H1 (cell line): ENCODE results near the gene KLF13. TPM values are rescaled to one million over a fixed set of nuclear protein-coding genes. Genes with fewer than 3 reads are reported as not detected.

Experiments used
- CTCF ChIA-PET: fragments of 300-600 bp; sonication (Branson Sonifier 250); formaldehyde crosslinking; loops from one replicate; lab custom pipeline; 2021; ENCODE audit not compliant: partially characterized antibody; lab: Charles Lee
- POLR2A ChIA-PET: fragments of 300-600 bp; sonication (Branson Sonifier 250); formaldehyde crosslinking; loops from one replicate; lab custom pipeline; 2021; ENCODE audit warnings: inconsistent platforms; ENCODE audit not compliant: partially characterized antibody; lab: Charles Lee
- DNase-seq, 2 experiments: peaks; one replicate each; pipeline versions ENCODE4 v3.0.0 to v3.0.0-alpha.2; 2010 to 2022; ENCODE audit warnings: low spot score in 2 of 2, low read depth in 1 of 2, mixed read lengths in 1 of 2
- FAIRE-seq: peaks from 2 replicates; lab custom pipeline; 2011; peaks lifted over from hg19 to GRCh38; lab: Jason Lieb, UNC
- H2AFZ ChIP-seq: 2 replicates; pipeline ENCODE4 v1.8.1; 2012; ENCODE audit warnings: low read length, inconsistent platforms
- H2AK5ac ChIP-seq: 2 replicates; pipeline ENCODE4 v1.6.1; 2013; ENCODE audit warnings: low read depth, low read length
- H2BK120ac ChIP-seq: replicated peaks from 2 replicates; pipeline ENCODE3; 2013; ENCODE audit warnings: low read depth, low read length, inconsistent platforms
- H2BK12ac ChIP-seq: 2 replicates; pipeline ENCODE4 v1.6.1; 2013; ENCODE audit warnings: low read depth, low read length
- H2BK15ac ChIP-seq: 2 replicates; pipeline ENCODE4 v1.6.1; 2013; ENCODE audit warnings: low read length
- H2BK20ac ChIP-seq: 2 replicates; pipeline ENCODE4 v1.6.1; 2013; ENCODE audit warnings: low read length
- H2BK5ac ChIP-seq: 2 replicates; pipeline ENCODE4 v1.6.1; 2013; ENCODE audit warnings: low read depth, low read length
- H3K14ac ChIP-seq: 2 replicates; pipeline ENCODE4 v1.6.1; 2013; ENCODE audit warnings: inconsistent platforms; ENCODE audit not compliant: insufficient read length
- H3K18ac ChIP-seq: 2 replicates; pipeline ENCODE4 v1.6.1; 2013; ENCODE audit warnings: low read length; ENCODE audit errors: extremely low read depth
- H3K23ac ChIP-seq: 2 replicates; pipeline ENCODE4 v1.6.1; 2013; ENCODE audit warnings: inconsistent platforms; ENCODE audit not compliant: insufficient read length
- H3K23me2 ChIP-seq: 2 replicates; pipeline ENCODE4 v1.6.1; 2013; ENCODE audit warnings: low read depth, low read length
- H3K27ac ChIP-seq: 2 replicates; pipeline ENCODE4 v1.6.1; 2011; ENCODE audit warnings: low read depth, low read length, inconsistent platforms
- H3K27me3 ChIP-seq, 4 experiments: replicated peaks in 1 of 4; 1 replicate in 1 of 4; 2 replicates in 3 of 4; pipeline versions ENCODE4 v1.6.1 to v1.8.1; 2011 to 2013; ENCODE audit warnings: low read length in 3 of 4, mild to moderate bottlenecking in 3 of 4, inconsistent platforms in 2 of 4, mixed read lengths in 2 of 4, moderate library complexity in 1 of 4; ENCODE audit not compliant: control insufficient read depth in 3 of 4, insufficient read depth in 3 of 4; ENCODE audit errors: extremely low read depth in 1 of 4
- H3K36me3 ChIP-seq, 4 experiments: 2 replicates each; pipeline versions ENCODE4 v1.6.1 to v1.8.1; 2011 to 2013; ENCODE audit warnings: mild to moderate bottlenecking in 4 of 4, low read length in 3 of 4, moderate library complexity in 2 of 4, control low read depth in 1 of 4, inconsistent platforms in 1 of 4; ENCODE audit not compliant: insufficient read depth in 4 of 4, control insufficient read depth in 2 of 4
- H3K4ac ChIP-seq: replicated peaks from 2 replicates; pipeline ENCODE3; 2013; ENCODE audit warnings: low read length, low read depth, mixed read lengths, inconsistent platforms; ENCODE audit not compliant: insufficient read length
- H3K4me1 ChIP-seq, 4 experiments: replicated peaks in 1 of 4; 1 replicate in 1 of 4; 2 replicates in 3 of 4; pipeline versions ENCODE4 v1.6.1 to v1.8.1; 2011 to 2013; ENCODE audit warnings: low read length in 3 of 4, inconsistent platforms in 2 of 4, mixed read lengths in 1 of 4; ENCODE audit not compliant: insufficient read depth in 4 of 4, control insufficient read depth in 3 of 4
- H3K4me2 ChIP-seq, 2 experiments: 2 replicates each; pipeline versions ENCODE4 v1.6.1 to v1.8.1; 2011 to 2013; ENCODE audit warnings: low read depth in 2 of 2, low read length in 2 of 2, control low read depth in 1 of 2, inconsistent platforms in 1 of 2, mild to moderate bottlenecking in 1 of 2; ENCODE audit not compliant: insufficient read depth in 1 of 2
- H3K4me3 ChIP-seq, 4 experiments: fragments of 200-600, 300-600 bp in 1 of 4; sonication (generic), shearing (Covaris generic), sonication (Bioruptor Twin) in 1 of 4; 2 replicates each; pipeline versions ENCODE4 v1.5.1 to v1.8.1; 2011 to 2016; ENCODE audit warnings: low read length in 4 of 4, low read depth in 3 of 4, control low read depth in 2 of 4, inconsistent platforms in 2 of 4, mild to moderate bottlenecking in 2 of 4, mixed read lengths in 1 of 4, moderate library complexity in 1 of 4; ENCODE audit not compliant: insufficient read depth in 2 of 4; ENCODE audit errors: extremely low read depth in 1 of 4
- H3K56ac ChIP-seq: replicated peaks from 2 replicates; pipeline ENCODE3; 2013; ENCODE audit warnings: low read depth, mild to moderate bottlenecking, mixed read lengths, low read length, inconsistent platforms; ENCODE audit not compliant: insufficient read length
- H3K79me1 ChIP-seq: 2 replicates; pipeline ENCODE4 v1.6.1; 2013; ENCODE audit warnings: low read depth, low read length, control low read depth
- H3K79me2 ChIP-seq, 2 experiments: 2 replicates each; pipeline versions ENCODE4 v1.6.1 to v1.8.1; 2012 to 2013; ENCODE audit warnings: low read length in 2 of 2, mild to moderate bottlenecking in 2 of 2, inconsistent platforms in 1 of 2; ENCODE audit not compliant: insufficient read depth in 2 of 2, control insufficient read depth in 1 of 2
- H3K9ac ChIP-seq, 4 experiments: replicated peaks in 1 of 4; 1 replicate in 1 of 4; 2 replicates in 3 of 4; pipeline versions ENCODE4 v1.6.1 to v1.8.1; 2011 to 2013; ENCODE audit warnings: low read depth in 3 of 4, low read length in 3 of 4, control low read depth in 2 of 4, mild to moderate bottlenecking in 2 of 4, moderate library complexity in 2 of 4, inconsistent platforms in 1 of 4; ENCODE audit errors: extremely low read depth in 1 of 4
- H3K9me3 ChIP-seq, 2 experiments: 2 replicates each; pipeline versions ENCODE4 v1.6.1 to v1.8.1; 2012 to 2013; ENCODE audit warnings: mild to moderate bottlenecking in 2 of 2, moderate library complexity in 2 of 2, control low read depth in 1 of 2, inconsistent platforms in 1 of 2, low read depth in 1 of 2, low read length in 1 of 2, mixed read lengths in 1 of 2; ENCODE audit not compliant: insufficient read depth in 2 of 2
- H4K20me1 ChIP-seq, 2 experiments: replicated peaks in 1 of 2; 2 replicates each; pipeline versions ENCODE3 to v1.8.1; 2011 to 2013; ENCODE audit warnings: inconsistent platforms in 2 of 2, low read length in 2 of 2, mild to moderate bottlenecking in 1 of 2; ENCODE audit not compliant: insufficient read depth in 2 of 2, control insufficient read depth in 1 of 2
- H4K5ac ChIP-seq: 2 replicates; pipeline ENCODE4 v1.6.1; 2013; ENCODE audit warnings: low read length, low read depth, mixed read lengths, inconsistent platforms; ENCODE audit not compliant: insufficient read length
- H4K8ac ChIP-seq: 2 replicates; pipeline ENCODE4 v1.8.0; 2013; ENCODE audit warnings: mild to moderate bottlenecking, moderate library complexity, low read length, inconsistent platforms; ENCODE audit not compliant: insufficient read depth; ENCODE audit errors: extremely low read depth
- H4K91ac ChIP-seq: replicated peaks from 2 replicates; pipeline ENCODE3; 2013; ENCODE audit warnings: low read length, mixed read lengths, inconsistent platforms; ENCODE audit not compliant: insufficient read length
- SP4 ChIP-seq: IDR thresholded peaks from 2 replicates; pipeline ENCODE4 v1.6.1; 2012; ENCODE audit warnings: low read length, inconsistent platforms
- WGBS, 2 experiments: shearing (Covaris generic) in 1 of 2; methylation state at CpG; one replicate each; pipeline versions ENCODE4 v1.1.6 to v1.1.7; 2013 to 2015; ENCODE audit warnings: low lambda C conversion rate in 2 of 2, mixed read lengths in 2 of 2, inconsistent platforms in 1 of 2, low coverage in 1 of 2, missing lambda C conversion rate in 1 of 2; ENCODE audit not compliant: insufficient replicate concordance in 2 of 2, insufficient coverage in 1 of 2, insufficient read length in 1 of 2; ENCODE audit errors: extremely low coverage in 1 of 2, missing lambda C conversion rate in 1 of 2; 5-methylcytosine and 5-hydroxymethylcytosine counted together
- polyA plus RNA-seq, 7 experiments: library from polyadenylated mRNA; depleted of rRNA in 3 of 7; stranded (reverse) in 5 of 7; unstranded in 2 of 7; fragments of >200 nt in 5 of 7; fragments of 200-250 nt in 2 of 7; gene quantifications; 1 replicate in 5 of 7; 2 replicates in 1 of 7; 4 replicates in 1 of 7; pipeline versions ENCODE4 v1.2.1 to v1.2.3, GENCODE V29; 2011 to 2013; ENCODE audit warnings: missing spikeins in 2 of 7, mixed read lengths in 2 of 7
- total RNA-seq: library from RNA; stranded (reverse); fragmentation: NEBNext Ultra II Directional; extraction: Animal tissue kit (Norgen Biotek cat#: 25700); gene quantifications from 2 replicates; pipeline ENCODE4 v1.2.1, GENCODE V29; 2021
- TF ChIP-seq, protein P1 (sequence below): IDR thresholded peaks from 2 replicates; pipeline ENCODE4 v1.6.1; 2011; ENCODE audit warnings: low read depth, mild to moderate bottlenecking, low read length; ENCODE audit not compliant: insufficient read depth

Gene KLF13
- total and polyA plus RNA-seq, 2 of the 8 experiments (the other 6 are each of a cell fraction or from before 2014, with no cell fraction given): 18.3 to 33.4 TPM

DNA sequence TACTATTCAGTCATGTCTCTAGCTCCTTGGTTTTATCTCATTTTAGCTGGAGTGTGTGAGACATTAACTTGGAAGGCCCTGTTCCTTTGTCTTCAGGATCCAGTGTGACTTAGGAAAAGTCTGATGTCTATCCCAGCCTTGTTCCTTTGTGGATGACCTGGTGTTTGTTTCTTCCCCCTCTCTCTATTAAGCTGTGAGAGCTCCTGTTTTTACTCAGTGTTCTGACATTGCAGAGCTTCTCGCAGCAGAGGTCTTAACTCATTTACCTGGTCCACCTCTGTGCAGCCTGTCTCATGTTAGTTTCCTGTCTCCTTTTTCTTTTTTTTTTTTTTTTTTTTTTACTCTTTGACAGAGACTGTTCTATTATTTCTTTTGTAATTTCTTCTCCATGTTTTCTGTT lies 43.1 kb downstream of the KLF13 start:
- ChIA-PET CTCF (interaction anchor here (0.6 to 1.3 kb wide), 4 partner anchors 22 to 157 kb away, joined by 3 to 5 read pairs (median 3); no protein-coding TSS in a partner anchor), POLR2A (no interaction called here)
- H3K23me2 ChIP-seq: no peaks in the 10 kb centered on the region
- no peak overlapping the region for H2BK5ac ChIP-seq
- no peak overlapping the region for H2AFZ ChIP-seq
- H3K79me2 ChIP-seq: peaks cover 0 to 30% of the 10 kb centered on the region in 2 experiments; a peak in 2 of 4 replicates
- H3K14ac ChIP-seq: no peak overlapping the region
- no peak overlapping the region for H3K27ac ChIP-seq
- no peaks in the 10 kb centered on the region for H3K27me3 ChIP-seq
- H2BK12ac ChIP-seq: no peak overlapping the region
- FAIRE-seq: no peak
- WGBS, 2 experiments: 82% methylated on average over 1 of the region's 1 CpG; no CpG with 5 or more reads in 1 of the 2 experiments
- H3K4me2 ChIP-seq: no peak overlapping the region
- peaks cover 19% of the 10 kb centered on the region for H3K79me1 ChIP-seq
- no peak overlapping the region for H4K8ac ChIP-seq
- no peak overlapping the region for H4K5ac ChIP-seq
- H3K18ac ChIP-seq: no peak overlapping the region; the same call in 1 of the 2 replicates
- H3K4ac ChIP-seq: no peak overlapping the region
- TF ChIP-seq SP4: no peak
- TF ChIP-seq, protein P1, sequence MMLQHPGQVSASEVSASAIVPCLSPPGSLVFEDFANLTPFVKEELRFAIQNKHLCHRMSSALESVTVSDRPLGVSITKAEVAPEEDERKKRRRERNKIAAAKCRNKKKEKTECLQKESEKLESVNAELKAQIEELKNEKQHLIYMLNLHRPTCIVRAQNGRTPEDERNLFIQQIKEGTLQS: no peak
- H2AK5ac ChIP-seq: no peak overlapping the region
- no peak overlapping the region for H4K91ac ChIP-seq
- no peak overlapping the region for H3K56ac ChIP-seq
- H4K20me1 ChIP-seq: peaks cover 3 to 8% of the 10 kb centered on the region in 2 experiments
- no peak overlapping the region for H2BK15ac ChIP-seq
- H3K36me3 ChIP-seq: no peaks in the 10 kb centered on the region; a peak in 1 of 8 replicates
- no peaks in the 10 kb centered on the region for H3K9me3 ChIP-seq
- H3K4me3 ChIP-seq: no peak overlapping the region
- peaks cover 2 to 53% (median 28%) of the 10 kb centered on the region in 4 experiments for H3K4me1 ChIP-seq
- no peak for DNase-seq
- H3K9ac ChIP-seq: no peak overlapping the region
- H3K23ac ChIP-seq: no peak overlapping the region
- no peak overlapping the region for H2BK120ac ChIP-seq
- no peak overlapping the region for H2BK20ac ChIP-seq
